ENCODE data around the gene FMN1.
"Not testable (repeated sequence)": the region's sequence is repeated elsewhere in the genome, so short reads cannot be mapped to it uniquely, and the experiment has no call there.

The FMN1 gene

DNA sequence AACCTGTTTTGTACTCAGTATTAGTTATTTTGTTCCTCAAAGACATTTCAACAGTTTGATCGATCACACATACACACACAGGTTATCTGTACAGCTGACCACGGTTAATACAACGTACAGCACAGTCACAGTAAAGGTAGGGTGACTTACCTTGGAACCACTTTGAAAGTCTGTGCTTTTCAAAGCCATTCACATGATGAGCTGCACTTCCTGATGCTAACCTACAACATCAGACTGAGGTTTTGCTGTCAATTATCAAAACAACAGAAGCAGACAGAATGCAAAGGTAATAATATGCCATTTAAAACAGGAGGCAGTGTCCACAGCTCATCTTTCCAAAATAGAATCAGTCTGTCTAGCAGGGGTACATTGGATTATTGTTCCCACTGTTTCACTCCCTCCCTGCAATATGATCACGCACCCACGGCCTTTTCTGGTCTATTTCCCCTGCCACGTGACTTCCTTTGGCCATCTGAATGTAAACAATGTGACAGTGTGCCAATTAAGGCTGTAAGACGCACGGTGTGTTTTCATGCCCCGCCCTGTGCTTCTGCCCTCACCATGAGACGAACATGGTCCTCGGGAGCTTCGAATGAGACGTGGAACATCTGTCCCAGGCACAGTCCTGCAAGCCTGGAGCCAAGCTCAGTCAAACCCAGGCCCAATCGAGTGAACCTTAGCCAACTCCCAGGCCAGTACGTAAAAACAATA is 102.4 kb downstream of the FMN1 start:
- no peak for DNase-seq

DNA sequence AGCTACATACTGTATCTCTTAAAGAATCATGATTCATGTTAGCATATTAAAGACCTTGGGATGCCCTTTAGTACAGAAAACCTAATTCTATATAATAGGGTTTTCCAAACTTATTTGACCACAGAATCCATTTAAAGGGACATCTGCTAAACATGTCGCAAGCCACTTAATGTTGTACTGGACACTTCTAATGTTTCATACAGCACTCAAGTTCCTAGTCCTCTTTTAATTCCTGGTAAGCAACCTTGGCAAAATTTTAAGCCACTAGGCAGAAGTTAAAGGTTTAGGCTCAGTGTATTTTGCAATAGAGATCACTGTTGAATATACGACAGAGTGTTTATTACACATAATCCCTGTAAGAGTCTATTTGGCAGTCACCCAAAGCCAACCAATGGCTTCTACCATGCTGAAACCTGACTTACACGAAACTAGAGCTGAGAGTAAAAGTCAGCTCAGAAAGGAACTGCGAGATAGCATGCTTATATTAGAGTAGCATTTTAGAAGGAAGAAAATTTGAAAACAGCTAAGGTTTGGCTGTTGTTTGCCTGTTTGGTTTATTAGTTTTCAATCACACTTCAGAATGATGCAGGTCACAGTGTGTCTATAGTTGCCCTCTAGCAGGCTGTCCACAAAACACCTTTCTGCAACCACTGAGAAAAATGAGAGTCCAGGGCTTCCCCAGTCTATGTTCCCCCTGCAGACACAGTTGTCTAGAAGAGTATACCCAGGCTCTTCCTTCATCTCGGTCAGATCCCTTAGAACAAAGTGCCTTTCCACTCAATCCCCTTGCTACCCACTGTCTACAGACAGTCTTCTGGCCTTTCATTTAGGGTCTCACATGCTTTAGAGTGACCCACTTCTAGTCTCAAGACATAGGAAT is 104.4 kb downstream of the FMN1 start:
- DNase-seq, result peak; percentile 66

DNA sequence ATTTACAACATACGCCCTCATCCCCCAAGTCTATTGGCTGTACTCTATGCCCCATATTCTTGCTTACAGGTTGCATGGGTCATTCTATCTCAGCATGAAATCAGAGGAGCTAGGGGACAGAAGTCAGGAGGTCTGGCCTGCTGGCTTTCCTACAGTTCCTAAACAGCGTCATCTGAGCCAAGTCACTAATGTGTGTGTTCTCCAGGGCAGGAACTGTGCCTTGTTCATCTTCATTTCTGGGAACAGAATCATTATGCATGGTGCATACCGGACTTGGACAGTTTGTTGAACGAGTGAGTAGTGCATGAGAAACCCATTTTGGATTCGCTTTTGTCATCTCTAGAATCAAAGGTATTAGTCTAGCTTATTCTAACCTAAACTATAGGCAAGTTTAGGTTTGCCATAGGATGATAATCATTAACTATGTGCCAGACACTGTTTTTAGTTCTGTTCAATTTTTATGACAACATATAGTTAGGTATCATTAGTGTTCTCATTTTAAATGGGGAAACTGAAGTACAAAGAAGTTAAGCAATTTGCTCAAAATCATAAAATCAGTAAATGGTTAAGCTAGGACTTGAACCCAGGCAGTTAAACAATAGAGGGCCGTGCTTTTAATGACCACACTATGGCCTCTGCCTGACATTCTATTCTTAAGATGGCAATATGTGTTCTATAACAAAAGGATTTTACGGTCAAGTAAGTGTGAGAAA is 105.2 kb downstream of the FMN1 start:
- no peak for DNase-seq

DNA sequence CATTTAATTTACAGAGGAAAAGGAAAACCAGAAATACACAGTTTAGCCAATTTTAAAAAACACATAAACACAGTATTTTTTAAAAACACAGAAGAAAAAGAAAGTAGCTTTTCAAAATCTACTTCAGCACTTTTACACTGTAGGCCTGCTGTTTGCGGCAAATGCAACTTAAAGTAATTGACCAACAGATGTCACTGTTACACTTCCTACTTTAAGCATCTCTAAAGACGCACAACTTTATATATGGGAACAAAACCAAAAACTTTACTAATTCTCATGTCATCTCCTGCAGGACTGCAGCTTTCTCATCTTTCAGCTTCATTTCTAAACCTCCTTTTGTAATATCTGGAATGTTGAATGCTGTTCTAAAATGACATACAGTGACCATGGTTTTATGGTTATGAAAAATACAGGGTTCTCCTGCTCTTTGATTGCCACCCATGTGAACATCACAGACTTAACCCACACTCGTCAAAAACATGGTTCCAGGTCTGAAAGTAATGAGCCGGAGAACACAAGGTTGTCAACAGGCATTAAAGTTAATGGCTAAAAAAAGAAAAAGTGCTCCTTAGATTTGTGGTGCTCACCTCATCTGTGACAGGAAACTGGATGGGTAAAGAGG is 107.9 kb downstream of the FMN1 start:
- peak; percentile 76 for DNase-seq

DNA sequence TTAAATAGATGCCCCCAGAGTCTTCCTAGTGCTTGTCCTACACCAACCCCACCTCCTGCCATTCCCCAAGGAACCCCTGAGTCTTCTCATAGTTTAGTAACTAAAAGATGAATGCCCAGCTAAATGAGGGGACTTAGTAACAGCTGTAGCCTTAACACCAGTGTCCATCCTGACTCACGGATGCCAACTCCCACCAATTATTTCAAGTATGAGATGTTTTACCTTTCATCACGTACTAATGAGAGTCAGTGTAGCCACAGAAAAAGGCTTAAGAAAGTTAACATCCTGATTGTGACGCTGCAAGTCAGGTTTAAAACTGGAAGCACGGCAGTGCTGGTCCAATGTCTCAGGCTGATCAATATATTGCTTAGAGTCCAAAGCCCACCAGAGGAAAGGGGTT is 109.9 kb downstream of the FMN1 start:
- DNase-seq, result no peak

DNA sequence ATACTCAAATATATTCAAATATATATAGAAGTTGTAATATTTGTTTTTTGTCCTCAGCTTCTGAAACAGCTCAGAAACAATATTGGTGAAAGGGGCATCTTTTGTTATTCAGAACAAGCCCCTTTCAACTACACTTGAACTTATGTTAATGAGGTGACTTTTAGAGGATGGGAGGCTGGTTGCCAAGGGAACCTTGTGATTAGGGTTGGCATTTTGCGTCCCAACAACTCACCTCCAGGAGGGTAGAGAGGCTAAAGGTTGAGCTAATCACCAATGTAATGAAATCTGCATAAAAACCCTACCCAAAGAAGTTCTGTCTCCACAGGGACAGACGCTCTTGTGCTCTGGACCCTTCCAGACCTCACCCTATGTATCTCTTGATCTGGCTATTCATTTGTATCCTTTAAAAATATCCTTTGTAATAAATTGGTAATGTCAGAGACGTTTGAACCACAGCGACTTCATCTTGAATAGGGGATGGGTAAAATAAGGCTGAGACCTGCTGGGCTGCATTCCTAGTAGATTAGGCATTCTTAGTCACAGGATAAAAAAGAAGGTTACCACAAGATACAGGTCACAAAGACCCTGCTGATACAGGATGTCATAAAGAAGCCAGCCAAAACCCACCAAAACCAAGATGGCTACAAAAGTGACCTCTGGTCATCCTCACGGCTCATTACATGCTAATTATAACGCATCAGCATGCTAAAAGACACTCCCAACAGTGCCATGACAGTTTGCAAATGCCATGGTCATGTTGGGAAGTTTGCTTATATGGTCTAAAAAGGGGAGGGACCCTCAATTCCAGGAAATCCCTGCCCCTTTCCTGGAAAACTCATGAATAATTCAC is 111.1 kb downstream of the FMN1 start:
- DNase-seq, result peak; percentile 24

DNA sequence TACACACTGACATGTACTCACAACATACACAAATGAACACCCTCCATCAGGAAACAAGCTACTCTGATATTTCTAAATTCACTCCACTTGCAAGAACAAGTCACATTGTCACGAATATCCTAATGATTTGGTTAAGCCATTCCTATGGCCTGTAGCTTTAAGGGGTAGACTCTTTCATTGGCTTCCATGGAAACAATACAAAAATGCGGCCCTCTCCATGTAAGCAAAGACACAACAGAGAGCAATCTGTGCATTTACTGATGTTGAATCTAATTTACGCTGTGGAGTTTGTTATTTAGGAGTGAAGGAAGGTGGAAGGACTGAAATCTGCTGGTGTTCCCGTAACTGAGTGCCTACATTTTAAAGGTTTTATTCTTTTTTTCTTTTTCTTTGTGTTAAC is 114.5 kb downstream of the FMN1 start:
- DNase-seq, result no peak

DNA sequence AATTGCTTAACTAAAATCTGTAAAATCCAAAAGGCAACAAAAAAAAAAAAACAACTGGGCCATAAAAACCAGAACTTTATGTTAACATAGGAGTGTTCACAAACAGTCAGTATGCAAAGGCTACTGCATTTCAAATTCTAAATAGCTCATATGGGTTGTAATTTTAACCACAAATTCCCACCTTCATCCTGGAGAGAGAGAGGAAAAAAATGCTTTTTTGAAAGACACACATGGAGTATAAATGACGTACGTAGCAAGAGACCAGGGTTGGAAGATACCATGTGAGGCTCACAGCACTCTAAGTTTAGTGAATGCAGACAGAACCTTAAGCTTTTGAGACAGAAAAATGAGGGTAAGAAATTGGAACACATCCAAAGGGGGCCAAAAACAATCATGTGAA is 115.9 kb downstream of the FMN1 start:
- no peak for DNase-seq

DNA sequence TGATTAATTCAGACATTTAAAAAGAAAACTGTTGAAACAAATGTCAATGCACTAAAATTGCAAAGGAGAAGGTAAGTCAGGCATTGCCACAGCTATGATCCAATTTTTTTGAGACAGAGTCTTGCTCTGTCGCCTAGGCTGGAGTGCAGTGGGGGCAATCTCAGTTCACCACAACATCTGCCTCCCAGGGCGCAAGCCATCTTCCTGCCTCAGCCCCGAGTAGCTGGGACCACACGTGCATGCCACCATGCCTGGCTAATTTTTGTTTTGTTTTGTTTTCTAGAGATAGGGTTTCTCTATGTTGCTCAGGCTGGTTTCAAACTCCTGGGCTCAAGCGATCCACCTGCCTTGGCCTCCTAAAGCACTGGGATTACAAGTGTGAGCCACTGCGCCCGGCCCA is 117.6 kb downstream of the FMN1 start:
- no peak for DNase-seq

DNA sequence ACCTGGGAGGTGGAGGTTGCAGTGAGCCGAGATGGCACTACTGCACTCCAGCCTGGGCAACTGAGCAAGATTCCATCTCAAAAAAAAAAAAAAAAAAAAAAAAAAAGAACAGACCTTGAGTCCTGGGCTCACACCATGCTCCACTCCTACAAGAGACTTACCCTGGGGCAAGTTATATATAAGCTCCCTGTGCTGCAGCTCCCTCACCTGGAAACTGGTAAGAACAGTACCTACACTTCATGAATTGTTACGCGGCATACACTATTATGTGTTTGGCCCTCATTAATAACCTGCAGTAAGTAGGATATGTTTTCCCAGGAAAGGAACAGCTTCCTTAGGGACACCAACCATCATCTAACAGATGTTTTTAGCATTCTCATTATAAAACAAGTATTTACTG is 119.6 kb downstream of the FMN1 start:
- no peak for DNase-seq

DNA sequence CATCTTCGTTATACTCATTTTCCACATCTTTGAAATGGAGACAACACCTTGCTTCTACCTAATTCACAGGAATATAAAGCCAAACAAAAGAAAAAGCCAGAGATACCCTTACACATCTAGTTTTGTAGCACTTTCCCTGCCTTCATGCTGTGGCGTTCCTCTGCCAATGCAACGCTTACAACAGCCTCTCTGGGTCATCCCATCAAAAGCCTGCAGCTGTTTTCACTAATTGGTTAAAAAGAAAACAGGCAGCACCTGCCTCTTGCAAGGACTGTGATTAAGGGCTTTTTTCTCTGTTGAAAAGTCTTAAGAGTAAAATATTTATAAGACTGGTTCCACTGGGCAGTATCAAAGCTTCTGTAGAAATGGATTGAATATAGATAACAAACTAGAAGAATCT is 120.3 kb downstream of the FMN1 start:
- DNase-seq, result no peak

DNA sequence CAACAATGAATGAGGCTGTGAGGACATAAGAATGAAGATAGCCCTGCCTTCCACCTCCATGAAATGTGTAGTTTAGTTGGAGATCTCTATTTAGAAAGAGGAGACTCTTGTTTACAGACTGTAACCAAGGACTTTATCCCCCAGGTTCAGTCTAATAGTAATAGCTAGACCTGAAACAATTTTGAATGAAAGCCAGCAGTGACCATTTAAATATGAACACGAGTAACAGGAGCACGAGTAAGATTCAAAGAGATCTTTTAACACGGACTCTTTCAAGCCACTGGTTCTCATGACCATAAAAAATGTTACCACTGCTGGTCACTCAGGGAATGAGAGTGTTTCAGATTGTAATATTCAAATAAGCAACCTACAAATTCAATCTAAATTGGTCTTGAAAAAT is 123.1 kb downstream of the FMN1 start:
- DNase-seq, result no peak

DNA sequence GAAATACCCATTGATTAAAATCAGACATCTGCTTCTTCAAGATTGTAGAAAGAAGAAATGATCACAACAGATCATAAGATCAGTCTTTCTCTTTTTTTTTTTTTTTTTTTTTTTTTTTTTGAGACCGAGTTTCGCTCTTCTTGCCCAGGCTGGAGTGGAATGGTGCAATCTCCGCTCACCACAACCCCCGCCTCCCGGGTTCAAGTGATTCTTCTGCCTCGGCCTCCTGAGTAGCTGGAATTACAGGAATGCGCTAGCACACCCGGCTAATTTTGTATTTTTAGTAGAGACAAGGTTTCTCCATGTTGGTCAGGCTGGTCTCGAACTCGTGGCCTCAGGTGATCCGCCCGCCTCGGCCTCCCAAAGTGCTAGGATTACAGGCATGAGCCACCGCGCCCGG is 124.6 kb downstream of the FMN1 start:
- DNase-seq, result not testable (repeated sequence)

DNA sequence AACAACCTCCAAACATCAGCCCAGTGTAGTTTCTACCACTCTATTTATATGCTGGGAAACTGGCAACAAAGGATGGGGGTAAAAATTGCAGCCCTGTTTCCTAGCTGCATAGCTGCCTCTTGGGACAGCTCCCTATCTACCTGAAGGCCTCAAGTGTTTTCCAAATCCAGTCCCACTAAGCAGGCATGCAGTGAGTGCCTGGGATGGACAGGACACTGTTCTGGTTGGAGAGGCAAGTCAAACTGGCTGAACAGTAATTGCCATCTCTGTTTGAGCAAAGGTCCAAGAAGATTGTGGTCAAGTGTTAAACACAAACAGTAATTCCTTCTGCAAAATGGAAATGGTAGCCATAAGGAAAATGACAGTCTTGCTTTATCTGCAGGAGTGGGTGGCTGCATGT is 125.4 kb downstream of the FMN1 start:
- DNase-seq, result no peak

DNA sequence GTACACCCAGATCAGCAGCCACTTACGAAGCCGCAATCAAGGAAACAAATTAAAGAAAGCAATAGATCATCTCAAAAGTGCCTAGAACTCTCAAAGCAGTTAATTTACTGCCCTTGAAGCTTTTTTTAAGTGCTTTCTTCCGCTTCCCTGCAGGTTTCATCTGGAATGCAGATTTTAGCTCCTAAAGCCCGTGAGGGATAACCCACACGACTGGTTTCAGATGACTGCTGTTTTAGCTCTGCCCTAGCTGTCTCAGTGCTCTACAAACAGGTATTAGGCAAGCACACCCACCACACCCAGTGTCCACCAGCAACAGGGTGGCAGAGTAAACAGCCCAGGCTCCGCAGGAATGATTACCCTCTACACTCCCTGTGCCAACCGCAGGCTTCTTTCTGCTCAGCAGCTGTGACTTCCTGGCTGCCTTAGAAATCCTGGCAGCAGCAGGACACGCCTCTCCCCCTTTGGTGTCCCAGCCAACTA is 126.0 kb downstream of the FMN1 start:
- peak; percentile 37 for DNase-seq

DNA sequence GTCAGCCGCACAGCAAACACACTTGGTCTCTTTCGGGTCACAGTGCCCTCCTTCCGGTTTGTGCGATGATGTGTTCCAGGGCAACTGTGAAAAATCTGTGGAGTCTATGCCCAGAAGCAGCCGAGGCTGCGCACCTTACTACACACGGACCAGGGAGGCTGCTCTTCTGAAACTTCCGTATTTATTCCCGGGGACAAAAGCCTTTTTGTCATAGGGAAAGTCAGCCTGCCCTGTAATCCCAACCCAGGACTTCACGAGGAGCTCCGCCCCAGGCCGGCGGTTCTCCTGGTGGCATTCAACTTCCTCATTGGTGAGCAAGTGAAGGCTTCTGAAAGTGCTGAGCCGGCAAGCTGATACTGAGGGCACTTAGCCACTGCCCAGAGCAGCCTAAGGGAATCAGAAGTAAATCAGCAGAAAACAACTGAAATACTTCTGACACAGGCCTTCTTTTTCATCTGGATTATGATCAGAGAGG is 126.5 kb downstream of the FMN1 start:
- DNase-seq, result peak; percentile 41

DNA sequence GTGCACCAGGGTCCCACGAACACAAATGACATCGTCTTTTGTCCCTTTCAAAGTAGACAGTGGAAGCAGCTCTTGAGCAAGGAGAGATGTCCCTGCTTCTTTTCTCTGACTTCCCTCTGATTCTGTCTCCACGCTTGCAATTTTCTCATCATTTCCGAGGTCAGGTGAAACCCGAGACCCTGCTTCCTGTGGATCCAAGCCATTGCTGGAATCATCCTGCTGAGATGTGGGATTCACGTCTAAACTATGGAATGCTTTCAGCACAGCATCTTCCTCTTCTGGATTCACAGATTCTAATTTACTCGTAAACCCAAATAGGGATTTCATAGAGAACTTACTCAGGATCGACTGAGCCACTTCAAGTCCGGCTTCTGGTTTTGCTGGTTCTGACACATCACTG is 127.1 kb downstream of the FMN1 start:
- peak; percentile 84 for DNase-seq

DNA sequence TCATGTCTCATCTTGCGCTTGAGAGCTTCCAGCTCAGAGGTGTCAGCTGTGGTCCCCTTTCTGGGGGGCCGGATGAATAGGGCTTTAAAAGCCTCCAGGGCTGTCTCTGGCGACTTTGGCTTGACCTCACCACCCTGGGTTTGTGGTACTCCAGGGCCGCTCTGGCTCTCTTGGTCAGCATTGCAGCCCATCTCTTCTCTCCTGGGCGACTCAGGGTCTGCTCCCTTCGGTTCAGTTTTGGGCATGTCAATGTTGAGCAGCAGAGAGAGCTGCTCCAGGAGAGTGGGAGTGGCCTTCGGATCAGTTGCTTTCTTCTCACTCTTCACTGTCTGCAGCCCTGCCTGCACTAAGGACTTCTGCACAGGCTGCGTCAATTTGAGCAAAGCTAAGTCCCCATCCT is 127.9 kb downstream of the FMN1 start:
- DNase-seq, result peak; percentile 7

DNA sequence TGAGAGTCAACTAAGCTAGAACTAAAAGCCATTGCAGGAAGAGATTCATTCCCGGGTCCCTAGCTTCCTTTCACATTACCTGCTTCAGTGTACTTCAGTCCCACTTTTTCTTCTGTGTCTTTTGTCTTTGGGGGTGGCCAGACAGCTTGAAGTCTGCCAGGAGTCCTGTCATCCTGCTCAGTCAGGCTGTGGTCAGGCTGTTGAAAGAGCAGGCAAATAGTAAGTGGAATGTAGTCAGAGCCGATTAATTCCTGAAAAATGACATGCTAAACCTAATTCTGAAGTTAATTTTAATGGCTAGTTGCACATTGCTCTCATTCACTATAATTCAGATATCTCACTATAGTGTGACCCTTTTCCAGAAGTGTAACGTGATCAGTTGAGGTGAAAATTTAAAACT is 129.6 kb downstream of the FMN1 start:
- DNase-seq, result peak; percentile 86

DNA sequence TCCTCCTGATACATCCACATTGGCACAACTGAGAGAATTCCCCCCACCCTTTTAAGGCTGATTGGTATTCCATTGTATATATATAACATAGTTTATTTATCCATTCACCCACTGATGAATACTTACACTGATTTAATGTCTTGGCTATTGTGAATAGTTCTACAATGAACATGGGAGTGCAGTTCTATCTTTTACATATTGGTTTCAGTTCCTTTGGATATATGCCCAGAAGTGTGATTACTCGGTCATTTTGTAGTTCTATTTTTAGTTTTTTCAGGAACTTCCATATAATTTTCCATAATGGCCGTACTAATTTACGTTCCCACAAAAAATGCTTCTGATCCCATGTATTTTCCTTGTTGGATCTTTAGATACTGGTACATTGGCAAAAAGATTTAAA is 135.3 kb downstream of the FMN1 start:
- peak; percentile 60 for DNase-seq

DNA sequence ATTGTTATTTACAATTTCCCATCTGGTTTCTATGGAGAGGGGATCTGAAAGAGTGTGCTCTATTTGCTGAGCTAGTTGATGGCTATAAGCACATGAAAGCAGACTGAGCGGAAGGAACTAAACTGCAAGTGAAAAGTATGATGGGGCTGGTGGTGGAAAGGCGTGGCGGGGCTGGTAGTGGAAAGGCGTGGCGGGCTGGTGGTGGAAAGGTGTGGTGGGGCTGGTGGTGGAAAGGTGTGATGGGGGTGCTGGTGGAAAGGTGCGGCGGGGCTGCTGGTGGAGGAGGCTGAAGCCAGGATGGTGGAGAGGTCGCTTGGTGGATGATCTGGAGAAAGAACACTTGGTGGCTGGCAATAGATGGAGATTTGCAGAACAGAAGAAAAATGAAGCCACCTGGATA is 136.7 kb downstream of the FMN1 start:
- DNase-seq, result no peak

DNA sequence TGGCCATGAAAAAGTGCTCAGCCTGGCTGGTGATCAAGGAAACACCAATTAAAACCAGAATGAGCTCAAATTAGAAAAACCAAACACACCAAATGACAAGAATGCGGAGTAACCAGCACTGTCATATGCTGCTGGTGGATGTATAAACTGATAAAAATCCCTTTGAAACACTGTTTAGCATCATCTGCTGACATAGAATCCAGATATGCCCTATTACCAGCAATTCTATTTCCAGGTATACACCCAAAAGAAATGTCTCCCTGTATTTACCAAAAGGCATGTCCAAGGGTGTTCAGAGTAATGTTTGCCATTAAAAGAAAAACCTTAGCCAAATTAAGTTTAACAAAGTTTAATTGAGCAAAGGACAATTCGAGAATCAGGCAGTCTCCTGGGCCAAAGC is 138.6 kb downstream of the FMN1 start:
- DNase-seq, result peak; percentile 5
